ENCODE results near the gene OBSL1. TPM values are rescaled to one million over a fixed set of nuclear protein-coding genes. Genes with fewer than 3 reads are reported as not detected.

Gene OBSL1
- total and polyA plus RNA-seq, 4 donors: 14.2 to 35.3 (median 27.3) TPM

DNA sequence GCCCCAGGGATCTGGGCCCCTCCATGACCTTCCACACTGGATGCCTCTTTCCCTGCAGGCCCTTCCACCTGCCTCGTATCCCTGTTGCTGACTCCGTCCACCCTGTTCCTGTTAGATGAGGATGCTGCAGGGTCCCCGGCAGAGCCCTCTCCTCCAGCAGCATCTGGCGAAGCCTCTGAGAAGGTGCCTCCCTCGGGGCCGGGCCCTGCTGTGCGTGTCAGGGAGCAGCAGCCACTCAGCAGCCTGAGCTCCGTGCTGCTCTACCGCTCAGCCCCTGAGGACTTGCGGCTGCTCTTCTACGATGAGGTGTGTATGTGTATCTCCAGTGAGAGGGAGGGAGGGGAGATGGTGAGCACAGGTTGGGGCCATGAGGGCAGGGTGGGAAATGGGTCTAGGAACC, 43.7 kb upstream of the OBSL1 start:
- DNase-seq (ENCODE audit: low spot score): no peak
- peaks cover 0 to 13% (median 7%) of the 10 kb centered on the region in 4 donors for H3K36me3 ChIP-seq (ENCODE audit: control insufficient read depth in 4 of 4, insufficient read depth in 3 of 4, low read depth in 1 of 4, low read length in 3 of 4)
- WGBS: 95% methylated on average over 11 of the region's 11 CpGs

DNA sequence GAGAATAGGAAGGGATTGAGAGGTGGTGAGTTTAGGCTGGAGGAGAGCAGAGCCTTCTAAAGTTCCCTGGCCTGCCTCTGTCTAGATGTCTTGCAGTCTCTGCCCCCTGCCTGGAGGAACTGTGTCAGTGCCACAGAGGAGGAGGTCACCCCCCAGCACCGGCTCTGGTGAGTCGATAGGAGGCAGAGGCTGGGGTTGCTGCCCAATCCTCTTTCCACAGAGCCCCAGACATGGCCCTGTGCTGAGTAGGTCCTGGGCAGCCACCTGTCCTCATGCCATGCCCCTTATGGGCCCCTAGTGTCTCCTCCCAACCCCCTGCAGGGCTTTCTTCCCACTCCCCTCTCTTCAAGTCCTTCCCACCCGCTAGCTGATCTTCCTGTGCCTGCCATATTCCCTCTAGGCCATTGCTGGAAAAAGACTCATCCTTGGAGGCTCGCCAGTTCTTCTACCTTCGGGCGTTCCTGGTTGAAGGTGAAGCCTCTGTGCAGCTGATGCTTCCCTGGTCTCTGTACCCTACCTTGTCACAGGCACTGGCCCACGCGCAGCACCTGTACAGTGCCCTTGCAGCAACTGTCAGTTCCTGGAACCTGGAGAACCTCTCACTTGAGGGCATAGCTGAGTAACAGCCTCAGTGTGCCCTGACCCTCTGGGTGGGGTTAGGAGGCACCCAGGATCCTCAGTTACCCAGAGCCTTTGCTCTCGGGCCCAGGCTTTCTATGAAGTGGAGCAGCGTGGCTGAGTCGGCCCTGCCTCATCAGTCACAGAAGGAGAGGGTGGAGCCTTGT, 42.9 kb upstream of the OBSL1 start:
- H3K9me3 ChIP-seq (ENCODE audit: control insufficient read depth in 4 of 4, low read length in 3 of 4): no peaks in the 10 kb centered on the region
- peaks cover 0 to 14% (median 7%) of the 10 kb centered on the region in 4 donors for H3K36me3 ChIP-seq (ENCODE audit: control insufficient read depth in 4 of 4, insufficient read depth in 3 of 4, low read depth in 1 of 4, low read length in 3 of 4)

More for the DNA sequence above, 43.7 kb upstream of the OBSL1 start:
- TF ChIP-seq HNF4A (conservative IDR thresholded peaks at IDR 0.05): no peak
- no peak for TF ChIP-seq FOXA2 (IDR thresholded peaks at IDR 0.05)
- TF ChIP-seq HNF4G (IDR thresholded peaks at IDR 0.05): no peak
- TF ChIP-seq, protein P1, sequence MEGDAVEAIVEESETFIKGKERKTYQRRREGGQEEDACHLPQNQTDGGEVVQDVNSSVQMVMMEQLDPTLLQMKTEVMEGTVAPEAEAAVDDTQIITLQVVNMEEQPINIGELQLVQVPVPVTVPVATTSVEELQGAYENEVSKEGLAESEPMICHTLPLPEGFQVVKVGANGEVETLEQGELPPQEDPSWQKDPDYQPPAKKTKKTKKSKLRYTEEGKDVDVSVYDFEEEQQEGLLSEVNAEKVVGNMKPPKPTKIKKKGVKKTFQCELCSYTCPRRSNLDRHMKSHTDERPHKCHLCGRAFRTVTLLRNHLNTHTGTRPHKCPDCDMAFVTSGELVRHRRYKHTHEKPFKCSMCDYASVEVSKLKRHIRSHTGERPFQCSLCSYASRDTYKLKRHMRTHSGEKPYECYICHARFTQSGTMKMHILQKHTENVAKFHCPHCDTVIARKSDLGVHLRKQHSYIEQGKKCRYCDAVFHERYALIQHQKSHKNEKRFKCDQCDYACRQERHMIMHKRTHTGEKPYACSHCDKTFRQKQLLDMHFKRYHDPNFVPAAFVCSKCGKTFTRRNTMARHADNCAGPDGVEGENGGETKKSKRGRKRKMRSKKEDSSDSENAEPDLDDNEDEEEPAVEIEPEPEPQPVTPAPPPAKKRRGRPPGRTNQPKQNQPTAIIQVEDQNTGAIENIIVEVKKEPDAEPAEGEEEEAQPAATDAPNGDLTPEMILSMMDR (IDR thresholded peaks at IDR 0.05; ENCODE audit: low read depth, low read length, missing input control): no peak
- no peak for TF ChIP-seq YY1 (IDR thresholded peaks at IDR 0.05)
- no peak for TF ChIP-seq RXRA (IDR thresholded peaks at IDR 0.05)
- Histone ChIP-seq H3K4me1 (ENCODE audit: control insufficient read depth in 4 of 4, insufficient read depth in 4 of 4, low read length in 3 of 4) (peaks cover 0 to 6% (median 0%) of the 10 kb centered on the region in 4 donors), H3K9me3 (ENCODE audit: control insufficient read depth in 4 of 4, low read length in 3 of 4) (no peaks in the 10 kb centered on the region), H3K27ac (ENCODE audit: low read depth in 1 of 2, low read length in 2 of 2) (no peak overlapping the region), H3K4me3 (ENCODE audit: low read depth in 1 of 3, low read length in 3 of 3) (no peak overlapping the region), H3K27me3 (ENCODE audit: control insufficient read depth in 4 of 4, insufficient read depth in 4 of 4, low read length in 3 of 4) (no peaks in the 10 kb centered on the region), H3K9ac (ENCODE audit: low read depth in 1 of 2, low read length in 2 of 2) (no peak overlapping the region)

More for the DNA sequence above, 42.9 kb upstream of the OBSL1 start:
- H3K27ac ChIP-seq (ENCODE audit: low read depth in 1 of 2, low read length in 2 of 2): no peak overlapping the region
- H3K4me1 ChIP-seq (ENCODE audit: control insufficient read depth in 4 of 4, insufficient read depth in 4 of 4, low read length in 3 of 4): peaks cover 0 to 6% (median 0%) of the 10 kb centered on the region in 4 donors
- no peaks in the 10 kb centered on the region for H3K27me3 ChIP-seq (ENCODE audit: control insufficient read depth in 4 of 4, insufficient read depth in 4 of 4, low read length in 3 of 4)
- DNase-seq (ENCODE audit: low spot score): no peak
- 97% methylated on average over 11 of the region's 11 CpGs for WGBS
- H3K9ac ChIP-seq (ENCODE audit: low read depth in 1 of 2, low read length in 2 of 2): no peak overlapping the region
- TF ChIP-seq FOXA1 (IDR thresholded peaks at IDR 0.05): no peak
- no peak for TF ChIP-seq EGR1 (IDR thresholded peaks at IDR 0.05; ENCODE audit: low read depth in 2 of 2)
- no peak for TF ChIP-seq RAD21 (IDR thresholded peaks at IDR 0.05)
- no peak for TF ChIP-seq GABPA (IDR thresholded peaks at IDR 0.05 in 1 of 2, conservative IDR thresholded peaks at IDR 0.05 in 1 of 2)
- TF ChIP-seq, protein P2, sequence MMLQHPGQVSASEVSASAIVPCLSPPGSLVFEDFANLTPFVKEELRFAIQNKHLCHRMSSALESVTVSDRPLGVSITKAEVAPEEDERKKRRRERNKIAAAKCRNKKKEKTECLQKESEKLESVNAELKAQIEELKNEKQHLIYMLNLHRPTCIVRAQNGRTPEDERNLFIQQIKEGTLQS (IDR thresholded peaks at IDR 0.05): no peak
- TF ChIP-seq JUND (IDR thresholded peaks at IDR 0.05): no peak
- TF ChIP-seq, protein P3, sequence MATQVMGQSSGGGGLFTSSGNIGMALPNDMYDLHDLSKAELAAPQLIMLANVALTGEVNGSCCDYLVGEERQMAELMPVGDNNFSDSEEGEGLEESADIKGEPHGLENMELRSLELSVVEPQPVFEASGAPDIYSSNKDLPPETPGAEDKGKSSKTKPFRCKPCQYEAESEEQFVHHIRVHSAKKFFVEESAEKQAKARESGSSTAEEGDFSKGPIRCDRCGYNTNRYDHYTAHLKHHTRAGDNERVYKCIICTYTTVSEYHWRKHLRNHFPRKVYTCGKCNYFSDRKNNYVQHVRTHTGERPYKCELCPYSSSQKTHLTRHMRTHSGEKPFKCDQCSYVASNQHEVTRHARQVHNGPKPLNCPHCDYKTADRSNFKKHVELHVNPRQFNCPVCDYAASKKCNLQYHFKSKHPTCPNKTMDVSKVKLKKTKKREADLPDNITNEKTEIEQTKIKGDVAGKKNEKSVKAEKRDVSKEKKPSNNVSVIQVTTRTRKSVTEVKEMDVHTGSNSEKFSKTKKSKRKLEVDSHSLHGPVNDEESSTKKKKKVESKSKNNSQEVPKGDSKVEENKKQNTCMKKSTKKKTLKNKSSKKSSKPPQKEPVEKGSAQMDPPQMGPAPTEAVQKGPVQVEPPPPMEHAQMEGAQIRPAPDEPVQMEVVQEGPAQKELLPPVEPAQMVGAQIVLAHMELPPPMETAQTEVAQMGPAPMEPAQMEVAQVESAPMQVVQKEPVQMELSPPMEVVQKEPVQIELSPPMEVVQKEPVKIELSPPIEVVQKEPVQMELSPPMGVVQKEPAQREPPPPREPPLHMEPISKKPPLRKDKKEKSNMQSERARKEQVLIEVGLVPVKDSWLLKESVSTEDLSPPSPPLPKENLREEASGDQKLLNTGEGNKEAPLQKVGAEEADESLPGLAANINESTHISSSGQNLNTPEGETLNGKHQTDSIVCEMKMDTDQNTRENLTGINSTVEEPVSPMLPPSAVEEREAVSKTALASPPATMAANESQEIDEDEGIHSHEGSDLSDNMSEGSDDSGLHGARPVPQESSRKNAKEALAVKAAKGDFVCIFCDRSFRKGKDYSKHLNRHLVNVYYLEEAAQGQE (IDR thresholded peaks at IDR 0.05): no peak
- H3K4me3 ChIP-seq (ENCODE audit: low read depth in 1 of 3, low read length in 3 of 3): no peak overlapping the region

All from liver (tissue), 9 donors.